MM.1S (cell line): ENCODE data around the gene CLIC4.

Source experiments
- DNase-seq: peaks from one replicate; pipeline ENCODE4 v3.0.0-alpha.2; 2015
- H2AFZ ChIP-seq: fragments of 300-600 bp; sonication (generic); 2 replicates; pipeline ENCODE4 v1.6.0; 2016; ENCODE audit warnings: antibody characterized with exemption, low read length
- H3F3A ChIP-seq: fragments of 300-600 bp; sonication (generic); 2 replicates; pipeline ENCODE4 v1.6.1; 2016; ENCODE audit warnings: mild to moderate bottlenecking, antibody characterized with exemption, low read length, moderate library complexity, mixed read lengths; ENCODE audit not compliant: insufficient read depth
- H3K27ac ChIP-seq: fragments of 300-600 bp; sonication (generic); 2 replicates; pipeline ENCODE4 v1.5.1; 2016; ENCODE audit warnings: mild to moderate bottlenecking, low read length
- H3K27me3 ChIP-seq: fragments of 300-600 bp; sonication (generic); replicated peaks from 2 replicates; pipeline ENCODE4 v1.6.0; 2016; ENCODE audit warnings: low read length; ENCODE audit not compliant: insufficient read depth
- H3K36me3 ChIP-seq: fragments of 300-600 bp; sonication (generic); replicated peaks from 2 replicates; pipeline ENCODE4 v1.6.1; 2016; ENCODE audit warnings: mild to moderate bottlenecking, low read length, mixed read lengths; ENCODE audit not compliant: insufficient read depth
- H3K4me1 ChIP-seq: fragments of 300-600 bp; sonication (generic); 2 replicates; pipeline ENCODE4 v1.6.1; 2016; ENCODE audit warnings: low read length, mixed read lengths
- H3K4me2 ChIP-seq: fragments of 300-600 bp; sonication (generic); 2 replicates; pipeline ENCODE4 v1.6.0; 2016; ENCODE audit warnings: low read depth, low read length
- H3K4me3 ChIP-seq: fragments of 300-600 bp; sonication (generic); 2 replicates; pipeline ENCODE4 v1.5.1; 2016; ENCODE audit warnings: low read length, mixed read lengths
- H3K79me2 ChIP-seq: fragments of 300-600 bp; sonication (generic); 2 replicates; pipeline ENCODE4 v1.6.1; 2016; ENCODE audit warnings: mixed run types, low read length, mixed read lengths
- H3K9ac ChIP-seq: fragments of 300-600 bp; sonication (generic); 2 replicates; pipeline ENCODE4 v1.6.1; 2016; ENCODE audit warnings: low read length, mixed read lengths
- H3K9me2 ChIP-seq: fragments of 300-600 bp; sonication (generic); replicated peaks from 2 replicates; pipeline ENCODE4 v1.6.1; 2016; ENCODE audit warnings: mild to moderate bottlenecking, low read length, mixed read lengths; ENCODE audit not compliant: insufficient read depth
- H3K9me3 ChIP-seq: fragments of 300-600 bp; sonication (generic); replicated peaks from 2 replicates; pipeline ENCODE4 v1.6.1; 2016; ENCODE audit warnings: mild to moderate bottlenecking, low read length, mixed read lengths; ENCODE audit not compliant: insufficient read depth
- H4K20me1 ChIP-seq: fragments of 300-600 bp; sonication (generic); 2 replicates; pipeline ENCODE4 v1.6.1; 2016; ENCODE audit warnings: mild to moderate bottlenecking, low read length, moderate library complexity, mixed read lengths; ENCODE audit not compliant: insufficient read depth
- EZH2 ChIP-seq: fragments of 300-600 bp; sonication (generic); optimal IDR thresholded peaks from 2 replicates; pipeline ENCODE3; 2017; ENCODE audit warnings: low read depth, mild to moderate bottlenecking, antibody characterized with exemption, low read length, mixed read lengths
- EZH2phosphoT487 ChIP-seq: fragments of 300-600 bp; sonication (generic); IDR thresholded peaks from 2 replicates; pipeline ENCODE4 v1.6.1; 2018; ENCODE audit warnings: antibody characterized with exemption, low read length
- TF ChIP-seq, protein P1 (sequence below): fragments of 300-600 bp; sonication (generic); IDR thresholded peaks from 2 replicates; pipeline ENCODE4 v1.5.1; 2016; ENCODE audit warnings: antibody characterized with exemption, low read length, mixed read lengths

The CLIC4 gene

DNA sequence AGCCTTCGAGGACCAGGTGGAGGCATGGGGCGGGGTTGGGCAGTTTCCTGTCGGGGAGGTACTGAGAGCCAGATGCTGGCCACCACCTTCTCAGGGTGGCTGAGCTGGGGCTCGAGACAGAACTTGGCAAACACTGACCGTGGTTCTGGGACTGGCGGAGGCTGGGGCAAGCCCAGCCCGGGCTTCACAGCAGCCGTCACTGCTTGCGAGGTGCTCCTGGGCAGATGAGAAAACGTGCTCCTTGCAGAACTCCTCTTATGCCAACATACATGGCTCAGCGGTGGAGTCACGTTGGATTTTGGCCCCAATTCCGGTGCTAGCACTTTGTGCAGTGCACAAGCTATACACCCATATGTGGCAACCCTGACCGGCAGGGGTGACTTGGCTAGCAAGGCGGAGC, 115.6 kb downstream of the CLIC4 start:
- H3K9me2 ChIP-seq = no peaks in the 10 kb centered on the region
- no peak for DNase-seq
- no peak overlapping the region for H3K27ac ChIP-seq
- no peaks in the 10 kb centered on the region for H3F3A ChIP-seq
- no peak overlapping the region for H2AFZ ChIP-seq
- no peak overlapping the region for H3K9ac ChIP-seq
- no peaks in the 10 kb centered on the region for H3K9me3 ChIP-seq
- H3K4me3 ChIP-seq = no peak overlapping the region
- no peaks in the 10 kb centered on the region for H3K4me1 ChIP-seq
- no peaks in the 10 kb centered on the region for H3K27me3 ChIP-seq
- no peaks in the 10 kb centered on the region for H3K36me3 ChIP-seq
- no peaks in the 10 kb centered on the region for H3K79me2 ChIP-seq
- no peaks in the 10 kb centered on the region for H4K20me1 ChIP-seq
- no peak for TF ChIP-seq EZH2
- TF ChIP-seq, protein P1, sequence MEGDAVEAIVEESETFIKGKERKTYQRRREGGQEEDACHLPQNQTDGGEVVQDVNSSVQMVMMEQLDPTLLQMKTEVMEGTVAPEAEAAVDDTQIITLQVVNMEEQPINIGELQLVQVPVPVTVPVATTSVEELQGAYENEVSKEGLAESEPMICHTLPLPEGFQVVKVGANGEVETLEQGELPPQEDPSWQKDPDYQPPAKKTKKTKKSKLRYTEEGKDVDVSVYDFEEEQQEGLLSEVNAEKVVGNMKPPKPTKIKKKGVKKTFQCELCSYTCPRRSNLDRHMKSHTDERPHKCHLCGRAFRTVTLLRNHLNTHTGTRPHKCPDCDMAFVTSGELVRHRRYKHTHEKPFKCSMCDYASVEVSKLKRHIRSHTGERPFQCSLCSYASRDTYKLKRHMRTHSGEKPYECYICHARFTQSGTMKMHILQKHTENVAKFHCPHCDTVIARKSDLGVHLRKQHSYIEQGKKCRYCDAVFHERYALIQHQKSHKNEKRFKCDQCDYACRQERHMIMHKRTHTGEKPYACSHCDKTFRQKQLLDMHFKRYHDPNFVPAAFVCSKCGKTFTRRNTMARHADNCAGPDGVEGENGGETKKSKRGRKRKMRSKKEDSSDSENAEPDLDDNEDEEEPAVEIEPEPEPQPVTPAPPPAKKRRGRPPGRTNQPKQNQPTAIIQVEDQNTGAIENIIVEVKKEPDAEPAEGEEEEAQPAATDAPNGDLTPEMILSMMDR = no peak
- no peak for TF ChIP-seq EZH2phosphoT487
- H3K4me2 ChIP-seq = no peak overlapping the region

- Histone ChIP-seq H3K27ac (no peak overlapping the region), H3K27me3 (no peaks in the 10 kb centered on the region), H2AFZ (no peak overlapping the region)
Measured at GRCh38 chr1:24861821-24862727, 116.8 kb downstream of the CLIC4 start.

GRCh38 chr1:24862775-24863483, 117.7 kb downstream of the CLIC4 start:
- no peaks in the 10 kb centered on the region for H3K79me2 ChIP-seq
- no peak overlapping the region for H3K4me3 ChIP-seq
- no peaks in the 10 kb centered on the region for H3K4me1 ChIP-seq
- no peak overlapping the region for H3K9ac ChIP-seq
- no peaks in the 10 kb centered on the region for H4K20me1 ChIP-seq
- no peaks in the 10 kb centered on the region for H3F3A ChIP-seq
- H2AFZ ChIP-seq = no peak overlapping the region
- H3K9me3 ChIP-seq = no peaks in the 10 kb centered on the region
- H3K27ac ChIP-seq = no peak overlapping the region
- no peaks in the 10 kb centered on the region for H3K36me3 ChIP-seq
- TF ChIP-seq, protein P1 = no peak
- TF ChIP-seq EZH2 = no peak
- no peak for TF ChIP-seq EZH2phosphoT487
- no peaks in the 10 kb centered on the region for H3K27me3 ChIP-seq
- DNase-seq = no peak
- no peak overlapping the region for H3K4me2 ChIP-seq
- H3K9me2 ChIP-seq = no peaks in the 10 kb centered on the region

More at GRCh38 chr1:24861821-24862727, 116.8 kb downstream of the CLIC4 start:
- Histone ChIP-seq H3K9me3 (no peaks in the 10 kb centered on the region), H3K79me2 (no peaks in the 10 kb centered on the region), H3K9me2 (no peaks in the 10 kb centered on the region), H3F3A (no peaks in the 10 kb centered on the region), H3K4me2 (no peak overlapping the region), H3K36me3 (no peaks in the 10 kb centered on the region), H3K9ac (no peak overlapping the region), H3K4me3 (no peak overlapping the region), H3K4me1 (no peaks in the 10 kb centered on the region), H4K20me1 (no peaks in the 10 kb centered on the region)
- DNase-seq = no peak
- no peak for TF ChIP-seq EZH2
- TF ChIP-seq, protein P1 = no peak
- no peak for TF ChIP-seq EZH2phosphoT487
